Suprapubic skin (tissue), 4 donors: ENCODE results near the gene MYO5B. TPM values are rescaled to one million over a fixed set of nuclear protein-coding genes. Genes with fewer than 3 reads are reported as not detected.

ENCODE experiments used
- DNase-seq, 2 donors: peaks; one replicate each; pipeline ENCODE4 v3.0.0-alpha.2; 2019; ENCODE audit warnings: low spot score in 2 of 2
- H3K27ac ChIP-seq: fragments of 200-600 bp; sonication (generic); one replicate; pipeline ENCODE4 v1.5.1; 2019
- H3K27me3 ChIP-seq: fragments of 200-600 bp; sonication (generic); one replicate; pipeline ENCODE4 v1.5.1; 2019
- H3K36me3 ChIP-seq: fragments of 200-600 bp; sonication (generic); one replicate; pipeline ENCODE4 v1.5.1; 2019
- H3K4me1 ChIP-seq: fragments of 200-600 bp; sonication (generic); one replicate; pipeline ENCODE4 v1.5.1; 2019
- H3K4me3 ChIP-seq: fragments of 200-600 bp; sonication (generic); one replicate; pipeline ENCODE4 v1.5.1; 2019; ENCODE audit warnings: mild to moderate bottlenecking
- H3K9me3 ChIP-seq: fragments of 200-600 bp; sonication (generic); one replicate; pipeline ENCODE4 v1.5.1; 2019
- EP300 ChIP-seq: sonication (generic); formaldehyde crosslinking; IDR thresholded peaks from one replicate; pipeline ENCODE4 v1.6.1; 2017; ENCODE audit warnings: antibody characterized with exemption
- POLR2A ChIP-seq, 2 donors: fragments of 450-650 bp; IDR thresholded peaks; one replicate each; pipeline ENCODE4 v1.6.1; 2017; ENCODE audit warnings: antibody characterized with exemption in 2 of 2, mild to moderate bottlenecking in 2 of 2, moderate library complexity in 2 of 2
- POLR2AphosphoS5 ChIP-seq, 3 donors: sonication (generic); formaldehyde crosslinking; IDR thresholded peaks; one replicate each; pipeline ENCODE4 v1.6.1; 2017; ENCODE audit warnings: antibody characterized with exemption in 3 of 3
- WGBS: methylation state at CpG from one replicate; pipeline ENCODE4 v1.1.5; 2018; 5-methylcytosine and 5-hydroxymethylcytosine counted together
- total RNA-seq, 4 donors: library from RNA; depleted of rRNA; stranded (reverse); fragments of >200 nt; gene quantifications; one replicate each; pipeline ENCODE4 v1.1.0, GENCODE V29; 2016
- TF ChIP-seq, protein P1 (sequence below), 2 donors: fragments of 200-600 bp in 1 of 2; fragments of 450-650 bp in 1 of 2; sonication (generic) in 1 of 2; IDR thresholded peaks; one replicate each; pipeline ENCODE4 v1.5.1; 2016 to 2019; ENCODE audit warnings: antibody characterized with exemption in 2 of 2, mild to moderate bottlenecking in 1 of 2, moderate library complexity in 1 of 2

The MYO5B gene
- total RNA-seq, 4 donors from 2014 or later = 30.3 to 44.4 (median 40.7) TPM

DNA sequence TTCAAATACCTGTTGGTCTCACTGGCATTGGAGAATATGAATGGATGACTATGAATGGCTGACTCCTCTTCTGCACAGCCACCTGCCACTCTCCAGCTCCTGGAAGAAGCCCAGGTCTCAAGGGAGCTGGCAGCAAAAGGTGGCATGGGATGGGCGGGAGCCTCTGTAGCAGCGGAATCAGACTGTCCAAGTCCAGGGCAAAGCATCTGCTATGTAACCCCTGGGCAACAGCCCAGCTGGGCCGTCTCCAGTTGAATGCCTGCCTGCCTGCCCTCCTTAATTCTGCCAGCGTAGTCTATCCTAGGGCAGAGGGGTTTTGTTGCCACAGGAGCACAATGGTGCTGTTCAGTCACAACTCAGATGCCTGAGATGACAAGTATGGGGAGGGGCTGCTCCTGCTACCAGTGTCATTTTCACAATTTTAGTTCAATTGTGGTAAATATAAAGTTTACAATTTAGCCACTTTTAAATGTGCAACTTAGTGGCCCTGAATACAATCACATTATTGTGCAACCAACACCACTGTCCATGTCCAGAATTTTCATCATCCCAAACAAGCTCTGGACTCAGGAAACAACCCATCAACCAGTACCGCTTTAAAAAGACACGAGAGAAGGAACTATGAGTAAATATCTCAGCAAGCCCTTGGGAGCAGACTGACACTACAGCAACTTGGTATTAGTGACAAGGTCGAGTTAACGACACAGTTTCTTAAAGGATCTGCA is 115.2 kb downstream of the MYO5B start:
- no peak overlapping the region for H3K27ac ChIP-seq
- H3K4me1 ChIP-seq = no peaks in the 10 kb centered on the region
- H3K4me3 ChIP-seq = no peak overlapping the region
- no peak for DNase-seq
- no peaks in the 10 kb centered on the region for H3K36me3 ChIP-seq
- WGBS = 50% methylated on average over 8 of the region's 8 CpGs
- no peaks in the 10 kb centered on the region for H3K9me3 ChIP-seq
- TF ChIP-seq, protein P1, sequence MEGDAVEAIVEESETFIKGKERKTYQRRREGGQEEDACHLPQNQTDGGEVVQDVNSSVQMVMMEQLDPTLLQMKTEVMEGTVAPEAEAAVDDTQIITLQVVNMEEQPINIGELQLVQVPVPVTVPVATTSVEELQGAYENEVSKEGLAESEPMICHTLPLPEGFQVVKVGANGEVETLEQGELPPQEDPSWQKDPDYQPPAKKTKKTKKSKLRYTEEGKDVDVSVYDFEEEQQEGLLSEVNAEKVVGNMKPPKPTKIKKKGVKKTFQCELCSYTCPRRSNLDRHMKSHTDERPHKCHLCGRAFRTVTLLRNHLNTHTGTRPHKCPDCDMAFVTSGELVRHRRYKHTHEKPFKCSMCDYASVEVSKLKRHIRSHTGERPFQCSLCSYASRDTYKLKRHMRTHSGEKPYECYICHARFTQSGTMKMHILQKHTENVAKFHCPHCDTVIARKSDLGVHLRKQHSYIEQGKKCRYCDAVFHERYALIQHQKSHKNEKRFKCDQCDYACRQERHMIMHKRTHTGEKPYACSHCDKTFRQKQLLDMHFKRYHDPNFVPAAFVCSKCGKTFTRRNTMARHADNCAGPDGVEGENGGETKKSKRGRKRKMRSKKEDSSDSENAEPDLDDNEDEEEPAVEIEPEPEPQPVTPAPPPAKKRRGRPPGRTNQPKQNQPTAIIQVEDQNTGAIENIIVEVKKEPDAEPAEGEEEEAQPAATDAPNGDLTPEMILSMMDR (IDR thresholded peaks at IDR 0.05) = no peak
- no peak for TF ChIP-seq POLR2A (IDR thresholded peaks at IDR 0.05)
- no peaks in the 10 kb centered on the region for H3K27me3 ChIP-seq

DNA sequence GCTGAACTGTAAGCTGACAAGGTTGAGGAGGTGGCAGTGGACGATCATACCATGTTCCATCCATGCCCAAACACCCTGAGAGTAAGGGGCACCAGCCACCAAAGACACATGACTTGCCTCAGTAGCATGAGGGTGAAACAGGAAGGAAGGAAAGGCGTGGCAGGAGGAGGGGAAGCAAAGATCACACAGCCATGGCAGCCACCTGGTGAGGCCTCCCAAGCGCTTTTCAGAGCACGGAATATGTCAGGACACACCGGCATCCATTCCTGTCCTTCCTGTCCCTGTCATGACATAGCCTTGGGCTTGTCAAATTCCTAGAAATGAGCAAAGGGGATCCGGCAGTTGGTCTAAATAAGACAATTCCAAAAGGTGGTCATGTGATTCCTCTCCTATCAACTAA is 118.7 kb downstream of the MYO5B start:
- H3K27me3 ChIP-seq = no peaks in the 10 kb centered on the region
- no peak overlapping the region for H3K27ac ChIP-seq
- DNase-seq = no peak
- H3K36me3 ChIP-seq = no peaks in the 10 kb centered on the region
- no peak overlapping the region for H3K4me3 ChIP-seq
- H3K9me3 ChIP-seq = no peaks in the 10 kb centered on the region
- TF ChIP-seq EP300 (no peak), POLR2AphosphoS5 (IDR thresholded peaks at IDR 0.05) (no peak), POLR2A (IDR thresholded peaks at IDR 0.05) (no peak)
- TF ChIP-seq, protein P1 (IDR thresholded peaks at IDR 0.05) = no peak
- 68% methylated on average over 5 of the region's 6 CpGs for WGBS
- no peaks in the 10 kb centered on the region for H3K4me1 ChIP-seq

DNA sequence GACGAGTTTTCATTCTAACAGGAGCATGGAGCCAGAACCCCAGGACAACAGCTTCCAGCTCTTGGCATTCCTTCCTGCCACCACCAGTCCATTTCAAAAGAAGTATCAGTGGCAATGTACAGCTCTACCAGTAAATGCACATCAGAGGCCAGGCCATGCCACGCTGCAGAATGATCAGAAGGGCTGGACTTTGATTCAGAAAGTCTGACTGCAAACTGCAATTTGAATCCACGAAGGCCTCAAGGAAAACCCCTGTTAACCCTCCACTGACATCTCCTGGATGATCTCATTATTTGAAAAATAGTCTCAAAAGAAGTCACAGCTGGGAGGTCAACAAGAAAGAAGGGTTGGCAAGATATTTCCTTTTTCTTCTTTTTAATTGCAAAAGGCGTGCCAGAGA is 119.2 kb downstream of the MYO5B start:
- no peak for DNase-seq
- no peaks in the 10 kb centered on the region for H3K36me3 ChIP-seq

DNA sequence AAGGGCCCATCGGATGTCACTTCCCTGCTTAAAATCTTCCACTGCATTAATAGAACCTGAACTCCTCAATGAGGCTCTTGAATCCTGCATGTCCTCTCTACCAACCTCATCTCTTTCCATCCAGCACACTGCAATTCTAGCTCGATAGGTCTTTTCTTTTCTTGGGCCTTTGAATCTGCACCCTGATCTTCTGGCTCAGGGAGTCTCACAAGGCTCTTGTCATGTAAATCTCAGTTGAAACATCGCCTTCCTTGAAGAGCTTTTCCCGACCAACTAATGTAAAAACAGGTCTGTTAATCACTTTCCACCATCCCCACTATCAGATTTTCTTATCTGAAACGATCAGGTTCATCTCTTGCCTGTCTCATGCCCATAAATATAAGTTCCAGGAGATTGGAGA is 120.5 kb downstream of the MYO5B start:
- H3K4me3 ChIP-seq = no peak overlapping the region

More for the DNA sequence above, 119.2 kb downstream of the MYO5B start:
- no peak overlapping the region for H3K27ac ChIP-seq
- WGBS = 54% methylated on average over 4 of the region's 4 CpGs
- no peak overlapping the region for H3K4me3 ChIP-seq
- H3K27me3 ChIP-seq = no peaks in the 10 kb centered on the region
- no peaks in the 10 kb centered on the region for H3K4me1 ChIP-seq
- no peak for TF ChIP-seq EP300
- TF ChIP-seq, protein P1 (IDR thresholded peaks at IDR 0.05) = no peak
- no peak for TF ChIP-seq POLR2A (IDR thresholded peaks at IDR 0.05)
- no peak for TF ChIP-seq POLR2AphosphoS5 (IDR thresholded peaks at IDR 0.05)
- no peaks in the 10 kb centered on the region for H3K9me3 ChIP-seq

DNA sequence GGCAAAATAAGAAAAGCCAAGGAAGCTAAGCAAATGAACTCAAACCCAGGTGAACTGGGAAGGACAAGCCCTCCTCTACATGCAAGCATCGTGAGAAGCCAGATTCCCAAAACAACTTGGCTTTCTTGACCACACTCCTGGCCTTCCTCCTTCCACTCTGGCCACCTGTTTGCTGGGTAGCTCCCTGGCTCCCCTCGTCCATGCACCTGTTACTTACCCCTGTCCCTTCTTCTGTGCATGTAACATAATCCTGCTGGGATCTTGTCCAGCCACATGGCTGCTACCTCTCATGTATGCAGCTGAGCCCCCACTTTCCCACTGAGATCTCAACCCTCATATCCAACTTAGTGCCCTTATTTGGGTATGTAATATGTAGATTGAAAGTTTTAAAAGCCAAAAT is 121.6 kb downstream of the MYO5B start:
- Histone ChIP-seq H3K36me3 (no peaks in the 10 kb centered on the region), H3K4me3 (no peak overlapping the region), H3K4me1 (no peaks in the 10 kb centered on the region), H3K27me3 (no peaks in the 10 kb centered on the region), H3K9me3 (no peaks in the 10 kb centered on the region), H3K27ac (no peak overlapping the region)
- DNase-seq = no peak
- WGBS = 79% methylated on average over 2 of the region's 2 CpGs
- TF ChIP-seq POLR2AphosphoS5 (IDR thresholded peaks at IDR 0.05) (no peak), EP300 (no peak), POLR2A (IDR thresholded peaks at IDR 0.05) (no peak)
- TF ChIP-seq, protein P1 (IDR thresholded peaks at IDR 0.05) = no peak

More for the DNA sequence above, 120.5 kb downstream of the MYO5B start:
- WGBS = 77% methylated on average over 5 of the region's 5 CpGs
- Histone ChIP-seq H3K9me3 (no peaks in the 10 kb centered on the region), H3K36me3 (no peaks in the 10 kb centered on the region), H3K27ac (no peak overlapping the region), H3K4me1 (no peaks in the 10 kb centered on the region), H3K27me3 (no peaks in the 10 kb centered on the region)
- DNase-seq = no peak
- TF ChIP-seq POLR2A (IDR thresholded peaks at IDR 0.05) = no peak
- TF ChIP-seq POLR2AphosphoS5 (IDR thresholded peaks at IDR 0.05) = no peak
- TF ChIP-seq EP300 = no peak
- TF ChIP-seq, protein P1 (IDR thresholded peaks at IDR 0.05) = no peak
